K562 (cell line): Measurements from ENCODE around the gene GNAZ. TPM values are rescaled to one million over a fixed set of nuclear protein-coding genes. Genes with fewer than 3 reads are reported as not detected.

ENCODE experiments used
- MAX ChIP-seq: sonication (generic); formaldehyde crosslinking; IDR thresholded peaks from 2 replicates; pipeline ENCODE4 v1.9.0; 2022; ENCODE audit warnings: mild to moderate bottlenecking, missing genetic modification reagents
- RBM15 ChIP-seq: fragments of 200-400 bp; formaldehyde crosslinking; IDR thresholded peaks from 2 replicates; pipeline ENCODE4 v1.6.1; 2018; ENCODE audit warnings: mild to moderate bottlenecking, low read length, moderate library complexity; ENCODE audit not compliant: insufficient read depth
- RERE ChIP-seq: sonication (generic); formaldehyde crosslinking; IDR thresholded peaks from 2 replicates; pipeline ENCODE4 v1.8.0; 2023; ENCODE audit warnings: missing genetic modification reagents, mild to moderate bottlenecking, borderline replicate concordance
- STAT6 ChIP-seq: sonication (generic); formaldehyde crosslinking; IDR thresholded peaks from 2 replicates; pipeline ENCODE4 v1.8.1; 2023; ENCODE audit warnings: mild to moderate bottlenecking, missing genetic modification reagents
- ZBTB17 ChIP-seq: fragments of 450-650 bp; formaldehyde crosslinking; IDR thresholded peaks from 2 replicates; pipeline ENCODE4 v1.4.0; 2020; ENCODE audit warnings: mild to moderate bottlenecking
- ZNF444 ChIP-seq: fragments of 250-450 bp; sonication (Bioruptor Pico); IDR thresholded peaks from 2 replicates; pipeline ENCODE4 v1.4.0; 2020; ENCODE audit warnings: mild to moderate bottlenecking, moderate library complexity
- polyA plus RNA-seq, 8 experiments: library from polyadenylated mRNA; depleted of rRNA in 4 of 8; stranded (reverse) in 5 of 8; unstranded in 3 of 8; fragments of >200 nt; fragmentation: Nextera tagmentation in 2 of 8; fragmentation: Illumina TruSeq in 1 of 8; extraction: Ambion mirVana in 2 of 8; extraction: Trizol in 1 of 8; gene quantifications; 2 replicates each; pipeline versions ENCODE4 v1.2.1 to v1.2.3, GENCODE V29; 2011 to 2014; ENCODE audit warnings: inconsistent platforms in 1 of 8, missing spikeins in 1 of 8
- total RNA-seq, 7 experiments: library from RNA; depleted of rRNA in 6 of 7; stranded (reverse); fragments of >200 nt in 6 of 7; fragmentation: Illumina TruSeq in 2 of 7; extraction: Trizol in 2 of 7; gene quantifications; 2 replicates each; pipeline versions ENCODE4 v1.2.1 to v1.2.3, GENCODE V29; 2011 to 2021; ENCODE audit warnings: low replicate concordance in 1 of 7

Gene GNAZ
- total and polyA plus RNA-seq, 9 of the 15 experiments (the other 6 are each of a cell fraction or from before 2014, with no cell fraction given) = 0.04 to 0.22 (median 0.13) TPM; not detected in 3

GRCh38 chr22:23035557-23036277, 34.6 kb upstream of the GNAZ start (continued):
- TF ChIP-seq MAX (peak; percentile 44; the same call in 1 of the 2 replicates), RBM15 (no peak), RERE (CRISPR knock-in tag) (0 out of 2 replicates have a peak, but pooled peaks have one; percentile 85), STAT6 (CRISPR knock-in tag) (no peak), ZNF444 (no peak), ZBTB17 (CRISPR knock-in tag) (no peak)
